ENCODE results near the gene REN.

REN gene

GRCh38 chr1:204155881-204156280 is 10.3 kb downstream of the REN start:
- Histone ChIP-seq H3K4me1 (no peaks in the 10 kb centered on the region), H3K9me3 (no peaks in the 10 kb centered on the region), H3K27me3 (ENCODE audit: low read depth) (no peaks in the 10 kb centered on the region), H3K4me3 (no peak overlapping the region), H3K36me3 (replicated peaks) (no peaks in the 10 kb centered on the region)
- in situ Hi-C loops (cut with MboI; ENCODE audit: low sequenced_read_pairs), result loop anchor here (5.0 to 25.0 kb wide), 2 partner anchors 206 to 356 kb away; partner anchors contain the start of gene MDM4
- DNase-seq (ENCODE audit: low spot score in 2 of 2), result no peak

GRCh38 chr1:204154568-204155255 is 11.4 kb downstream of the REN start:
- H3K4me1 ChIP-seq, result no peaks in the 10 kb centered on the region
- H3K4me3 ChIP-seq, result no peak overlapping the region
- in situ Hi-C loops (cut with MboI; ENCODE audit: low sequenced_read_pairs), result loop anchor here (5.0 to 25.0 kb wide), 2 partner anchors 208 to 358 kb away; partner anchors contain the start of gene MDM4
- no peaks in the 10 kb centered on the region for H3K27me3 ChIP-seq (ENCODE audit: low read depth)
- DNase-seq (ENCODE audit: low spot score in 2 of 2), result no peak
- no peaks in the 10 kb centered on the region for H3K9me3 ChIP-seq
- no peaks in the 10 kb centered on the region for H3K36me3 ChIP-seq (replicated peaks)

- in situ Hi-C loops (cut with MboI; ENCODE audit: low sequenced_read_pairs), result loop anchor here (25.0 kb wide), 1 partner anchor 359 kb away; the partner anchor contains the start of gene MDM4
These were observed 12.5 kb downstream of the REN start for GRCh38 chr1:204153667-204154066.

GRCh38 chr1:204152310-204153044 is 13.7 kb downstream of the REN start:
- in situ Hi-C loops (cut with MboI; ENCODE audit: low sequenced_read_pairs), result loop anchor here (25.0 kb wide), 1 partner anchor 360 kb away; the partner anchor contains the start of gene MDM4
- H3K36me3 ChIP-seq (replicated peaks), result no peaks in the 10 kb centered on the region
- no peaks in the 10 kb centered on the region for H3K4me1 ChIP-seq
- peak overlapping the region; percentile 46 for H3K4me3 ChIP-seq
- no peaks in the 10 kb centered on the region for H3K9me3 ChIP-seq
- H3K27me3 ChIP-seq (ENCODE audit: low read depth), result no peaks in the 10 kb centered on the region
- no peak for DNase-seq (ENCODE audit: low spot score in 2 of 2)

More at GRCh38 chr1:204153667-204154066, 12.5 kb downstream of the REN start:
- Histone ChIP-seq H3K9me3 (no peaks in the 10 kb centered on the region), H3K4me1 (no peaks in the 10 kb centered on the region), H3K36me3 (replicated peaks) (no peaks in the 10 kb centered on the region), H3K27me3 (ENCODE audit: low read depth) (no peaks in the 10 kb centered on the region), H3K4me3 (no peak overlapping the region)
- DNase-seq (ENCODE audit: low spot score in 2 of 2), result no peak

- no peaks in the 10 kb centered on the region for H3K4me1 ChIP-seq
- no peaks in the 10 kb centered on the region for H3K9me3 ChIP-seq
- peak within 1 kb of the TSS; percentile 52 for H3K4me3 ChIP-seq
- in situ Hi-C loops (cut with MboI; ENCODE audit: low sequenced_read_pairs), result loop anchor here (25.0 kb wide), 1 partner anchor 361 kb away; the partner anchor contains the start of gene MDM4
- peak; percentile 43 to 80 for DNase-seq (ENCODE audit: low spot score in 2 of 2)
- no peaks in the 10 kb centered on the region for H3K27me3 ChIP-seq (ENCODE audit: low read depth)
- H3K36me3 ChIP-seq (replicated peaks), result no peaks in the 10 kb centered on the region
These were observed 14.4 kb downstream of the REN start, which contains the start of gene ETNK2 for GRCh38 chr1:204151552-204152309. Gene ETNK2, minus strand, starts transcription at chr1:204152044. Its CDS starts 192 bp downstream, at chr1:204151852.

- H3K4me3 ChIP-seq, result peak overlapping the region; percentile 52
- H3K27me3 ChIP-seq (ENCODE audit: low read depth), result no peaks in the 10 kb centered on the region
- peak in 1 of 2 experiments; percentile 37 for DNase-seq (ENCODE audit: low spot score in 2 of 2)
- no peaks in the 10 kb centered on the region for H3K9me3 ChIP-seq
- H3K4me1 ChIP-seq, result no peaks in the 10 kb centered on the region
- in situ Hi-C loops (cut with MboI; ENCODE audit: low sequenced_read_pairs), result loop anchor here (25.0 kb wide), 1 partner anchor 361 kb away; the partner anchor contains the start of gene MDM4
- H3K36me3 ChIP-seq (replicated peaks), result no peaks in the 10 kb centered on the region
These were observed 15.2 kb downstream of the REN start for GRCh38 chr1:204150702-204151551.

GRCh38 chr1:204149635-204150565 is 16.2 kb downstream of the REN start:
- H3K9me3 ChIP-seq, result no peaks in the 10 kb centered on the region
- no peaks in the 10 kb centered on the region for H3K4me1 ChIP-seq
- H3K4me3 ChIP-seq, result no peak overlapping the region
- H3K27me3 ChIP-seq (ENCODE audit: low read depth), result no peaks in the 10 kb centered on the region
- in situ Hi-C loops (cut with MboI; ENCODE audit: low sequenced_read_pairs), result loop anchor here (25.0 kb wide), 2 partner anchors 362 to 638 kb away; partner anchors contain the start of gene MDM4
- no peak for DNase-seq (ENCODE audit: low spot score in 2 of 2)
- no peaks in the 10 kb centered on the region for H3K36me3 ChIP-seq (replicated peaks)

GRCh38 chr1:204149107-204149506 is 17.0 kb downstream of the REN start:
- no peak overlapping the region for H3K4me3 ChIP-seq
- no peaks in the 10 kb centered on the region for H3K27me3 ChIP-seq (ENCODE audit: low read depth)
- no peaks in the 10 kb centered on the region for H3K9me3 ChIP-seq
- in situ Hi-C loops (cut with MboI; ENCODE audit: low sequenced_read_pairs), result loop anchor here (25.0 kb wide), 1 partner anchor 637 kb away; no protein-coding TSS in a partner anchor
- DNase-seq (ENCODE audit: low spot score in 2 of 2), result no peak
- no peaks in the 10 kb centered on the region for H3K4me1 ChIP-seq
- H3K36me3 ChIP-seq (replicated peaks), result no peaks in the 10 kb centered on the region

GRCh38 chr1:204147406-204148383 is 18.4 kb downstream of the REN start:
- H3K4me1 ChIP-seq, result no peaks in the 10 kb centered on the region
- H3K36me3 ChIP-seq (replicated peaks), result no peaks in the 10 kb centered on the region
- in situ Hi-C loops (cut with MboI; ENCODE audit: low sequenced_read_pairs), result loop anchor here (25.0 kb wide), 1 partner anchor 635 kb away; no protein-coding TSS in a partner anchor
- no peak for DNase-seq (ENCODE audit: low spot score in 2 of 2)
- no peak overlapping the region for H3K4me3 ChIP-seq
- no peaks in the 10 kb centered on the region for H3K9me3 ChIP-seq
- H3K27me3 ChIP-seq (ENCODE audit: low read depth), result no peaks in the 10 kb centered on the region

GRCh38 chr1:204146965-204147364 is 19.2 kb downstream of the REN start:
- Histone ChIP-seq H3K4me3 (no peak overlapping the region), H3K4me1 (no peaks in the 10 kb centered on the region), H3K36me3 (replicated peaks) (no peaks in the 10 kb centered on the region), H3K27me3 (ENCODE audit: low read depth) (no peaks in the 10 kb centered on the region), H3K9me3 (no peaks in the 10 kb centered on the region)
- in situ Hi-C loops (cut with MboI; ENCODE audit: low sequenced_read_pairs), result loop anchor here (25.0 kb wide), 1 partner anchor 635 kb away; no protein-coding TSS in a partner anchor
- no peak for DNase-seq (ENCODE audit: low spot score in 2 of 2)

- Histone ChIP-seq H3K9me3 (no peaks in the 10 kb centered on the region), H3K4me3 (no peak overlapping the region), H3K4me1 (no peaks in the 10 kb centered on the region), H3K27me3 (ENCODE audit: low read depth) (no peaks in the 10 kb centered on the region), H3K36me3 (replicated peaks) (no peaks in the 10 kb centered on the region)
- DNase-seq (ENCODE audit: low spot score in 2 of 2), result no peak
- in situ Hi-C loops (cut with MboI; ENCODE audit: low sequenced_read_pairs), result loop anchor here (25.0 kb wide), 1 partner anchor 634 kb away; no protein-coding TSS in a partner anchor
These were observed 19.8 kb downstream of the REN start for GRCh38 chr1:204146309-204146708.
